Mesenchymal stem cell (in vitro differentiated cells and primary cell): ENCODE results near the gene TMEM72.

Experiments
- DNase-seq: peaks from one replicate; pipeline ENCODE4 v3.0.0-alpha.2; 2013
- H2AFZ ChIP-seq: one replicate; pipeline ENCODE4 v1.6.1; 2013; ENCODE audit warnings: low read depth, mild to moderate bottlenecking, control low read depth, inconsistent platforms, low read length, moderate library complexity
- H2AK5ac ChIP-seq: 2 replicates; pipeline ENCODE4 v1.6.1; 2013; ENCODE audit warnings: low read length, moderate library complexity, mild to moderate bottlenecking, inconsistent platforms; ENCODE audit not compliant: severe bottlenecking
- H2BK120ac ChIP-seq: one replicate; pipeline ENCODE4 v1.6.1; 2013; ENCODE audit warnings: low read depth, mild to moderate bottlenecking, inconsistent platforms, low read length, moderate library complexity
- H2BK12ac ChIP-seq, 2 experiments: one replicate each; pipeline ENCODE4 v1.6.1; 2013; ENCODE audit warnings: inconsistent platforms in 2 of 2, low read length in 2 of 2, mild to moderate bottlenecking in 2 of 2, moderate library complexity in 2 of 2, control low read depth in 1 of 2
- H2BK15ac ChIP-seq: one replicate; pipeline ENCODE4 v1.6.1; 2013; ENCODE audit warnings: mild to moderate bottlenecking, low read depth, inconsistent platforms; ENCODE audit not compliant: poor library complexity, severe bottlenecking
- H2BK5ac ChIP-seq: 2 replicates; pipeline ENCODE4 v1.6.1; 2013; ENCODE audit warnings: low read depth, mild to moderate bottlenecking, low read length, control low read depth, inconsistent platforms; ENCODE audit not compliant: poor library complexity, severe bottlenecking
- H3K14ac ChIP-seq, 2 experiments: one replicate each; pipeline ENCODE4 v1.6.1; 2013; ENCODE audit warnings: inconsistent platforms in 2 of 2, low read length in 2 of 2, control low read depth in 1 of 2, mild to moderate bottlenecking in 1 of 2, moderate library complexity in 1 of 2
- H3K18ac ChIP-seq, 2 experiments: one replicate each; pipeline ENCODE4 v1.6.1; 2013; ENCODE audit warnings: inconsistent platforms in 2 of 2, low read length in 2 of 2, control low read depth in 1 of 2, low read depth in 1 of 2, mild to moderate bottlenecking in 1 of 2
- H3K23ac ChIP-seq, 2 experiments: one replicate each; pipeline ENCODE4 v1.6.1; 2013; ENCODE audit warnings: inconsistent platforms in 2 of 2, low read length in 2 of 2, mild to moderate bottlenecking in 2 of 2, moderate library complexity in 2 of 2, control low read depth in 1 of 2
- H3K27ac ChIP-seq: 2 replicates; pipeline ENCODE4 v1.5.1; 2013; ENCODE audit warnings: mild to moderate bottlenecking, moderate library complexity, low read length, control low read depth, inconsistent platforms; ENCODE audit not compliant: poor library complexity, severe bottlenecking
- H3K27me3 ChIP-seq, 2 experiments: 2 replicates each; pipeline versions ENCODE4 v1.6.1 to v1.7.0; 2013; ENCODE audit warnings: low read length in 2 of 2, mild to moderate bottlenecking in 2 of 2, moderate library complexity in 2 of 2, control low read depth in 1 of 2, inconsistent platforms in 1 of 2; ENCODE audit not compliant: control insufficient read depth in 1 of 2, insufficient read depth in 1 of 2
- H3K36me3 ChIP-seq, 2 experiments: 2 replicates each; pipeline versions ENCODE4 v1.6.1 to v1.7.0; 2013; ENCODE audit warnings: low read length in 2 of 2, control low read depth in 1 of 2, inconsistent platforms in 1 of 2, low read depth in 1 of 2, mild to moderate bottlenecking in 1 of 2; ENCODE audit not compliant: insufficient read depth in 2 of 2, control insufficient read depth in 1 of 2
- H3K4ac ChIP-seq, 2 experiments: one replicate each; pipeline ENCODE4 v1.6.1; 2013; ENCODE audit warnings: inconsistent platforms in 2 of 2, low read length in 2 of 2, mild to moderate bottlenecking in 2 of 2, moderate library complexity in 2 of 2, control low read depth in 1 of 2, low read depth in 1 of 2
- H3K4me1 ChIP-seq: 2 replicates; pipeline ENCODE4 v1.6.1; 2013; ENCODE audit warnings: low read depth, low read length, control low read depth; ENCODE audit not compliant: control insufficient read depth, insufficient read depth
- H3K4me2 ChIP-seq: 2 replicates; pipeline ENCODE4 v1.6.1; 2013; ENCODE audit warnings: low read length, mild to moderate bottlenecking, inconsistent platforms; ENCODE audit not compliant: poor library complexity, severe bottlenecking
- H3K4me3 ChIP-seq, 2 experiments: 2 replicates each; pipeline versions ENCODE4 v1.5.1 to v1.7.0; 2013; ENCODE audit warnings: low read length in 2 of 2, mild to moderate bottlenecking in 2 of 2, control low read depth in 1 of 2, low read depth in 1 of 2; ENCODE audit not compliant: insufficient read depth in 1 of 2
- H3K79me1 ChIP-seq: replicated peaks from 2 replicates; pipeline ENCODE4 v1.6.1; 2013; ENCODE audit warnings: mild to moderate bottlenecking, control low read depth, low read length, inconsistent platforms; ENCODE audit not compliant: poor library complexity, severe bottlenecking
- H3K9ac ChIP-seq: 2 replicates; pipeline ENCODE4 v1.7.0; 2013; ENCODE audit warnings: mild to moderate bottlenecking, low read length, moderate library complexity
- H3K9me3 ChIP-seq: 2 replicates; pipeline ENCODE4 v1.7.0; 2013; ENCODE audit warnings: mild to moderate bottlenecking, low read length; ENCODE audit not compliant: control insufficient read depth
- H4K8ac ChIP-seq: one replicate; pipeline ENCODE4 v1.6.1; 2013; ENCODE audit warnings: inconsistent platforms, mild to moderate bottlenecking, low read length, moderate library complexity
- H4K91ac ChIP-seq: one replicate; pipeline ENCODE4 v1.6.1; 2013; ENCODE audit warnings: mild to moderate bottlenecking, low read length, inconsistent platforms
- WGBS: methylation state at CpG from one replicate; pipeline ENCODE4 v1.1.7; 2013; ENCODE audit warnings: mixed read lengths; 5-methylcytosine and 5-hydroxymethylcytosine counted together

The TMEM72 gene

DNA sequence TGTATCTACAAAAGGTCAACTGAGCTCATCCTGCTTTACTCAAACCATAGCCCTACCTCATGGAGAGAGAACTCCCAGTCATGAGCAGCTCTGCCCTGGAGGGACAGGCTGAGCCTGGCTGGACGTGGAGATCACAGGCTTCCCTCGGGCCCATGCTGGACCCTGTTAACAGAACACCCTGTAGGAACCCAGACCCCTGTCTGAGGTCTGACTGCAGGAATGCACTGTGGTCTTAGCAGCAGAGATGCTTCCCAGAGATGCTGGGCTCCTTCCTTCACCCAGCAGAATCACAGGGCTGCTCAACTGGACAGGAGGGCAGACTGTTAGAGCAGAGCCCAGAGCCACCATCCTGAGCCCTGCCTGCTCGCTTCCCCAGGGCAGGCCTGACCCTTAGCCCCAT lies 814 bp downstream of the TMEM72 start:
- Histone ChIP-seq H2BK120ac (no peak overlapping the region), H3K27me3 (peaks cover 30 to 69% of the 10 kb centered on the region in 2 experiments), H3K9ac (no peak overlapping the region), H3K4me2 (no peak overlapping the region), H3K36me3 (no peaks in the 10 kb centered on the region), H2BK15ac (peak overlapping the region; percentile 9), H3K14ac (no peak overlapping the region), H2BK5ac (no peak overlapping the region), H4K91ac (peak overlapping the region; percentile 35), H3K18ac (no peak overlapping the region), H3K27ac (no peak overlapping the region), H3K4ac (no peak overlapping the region), H3K4me3 (no peak overlapping the region), H3K23ac (no peak overlapping the region), H3K79me1 (no peaks in the 10 kb centered on the region), H2AK5ac (peak overlapping the region; percentile 27), H4K8ac (peak overlapping the region; percentile 78), H2BK12ac (peak overlapping the region; percentile 33 to 65), H3K4me1 (peaks cover 29% of the 10 kb centered on the region), H3K9me3 (peaks cover under 1% of the 10 kb centered on the region), H2AFZ (no peak overlapping the region)
- no peak for DNase-seq
- 85% methylated on average over 3 of the region's 3 CpGs for WGBS

DNA sequence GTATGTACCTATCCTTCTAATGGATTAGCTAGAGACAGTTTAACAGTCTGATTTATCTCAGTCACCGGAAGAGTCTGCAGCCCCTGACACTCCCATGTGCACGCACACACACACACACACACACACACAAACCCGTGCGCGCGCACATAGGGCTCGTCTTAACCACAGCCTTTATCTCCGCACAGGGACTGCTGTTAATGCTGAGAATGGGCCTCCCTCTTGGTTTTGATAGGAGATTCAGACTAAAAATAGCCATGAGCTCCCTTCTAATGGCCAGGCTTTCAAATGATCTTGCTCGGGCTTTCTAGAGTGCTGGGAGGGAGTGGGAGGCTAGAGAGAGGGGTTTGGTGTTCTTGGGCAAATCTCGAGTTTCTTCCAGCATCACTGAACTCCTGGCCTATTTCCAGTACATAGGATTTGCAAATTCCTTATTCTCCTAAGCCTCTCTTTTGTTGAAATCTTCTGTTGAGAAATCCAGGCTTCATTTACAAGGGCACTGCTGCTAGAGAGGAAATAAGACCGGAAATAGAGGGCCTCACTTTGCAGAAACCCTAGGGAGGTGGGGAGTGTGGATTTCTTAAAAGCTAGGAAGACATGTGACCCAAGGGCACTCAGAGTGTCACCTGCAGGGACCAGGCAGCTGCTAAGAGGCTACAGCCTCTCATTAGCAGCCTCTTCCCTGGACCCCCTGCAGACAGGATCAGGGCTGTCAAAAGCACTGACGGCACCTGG lies 2.4 kb downstream of the TMEM72 start:
- Histone ChIP-seq H3K27me3 (peaks cover 42 to 68% of the 10 kb centered on the region in 2 experiments), H3K9ac (no peak overlapping the region), H2BK5ac (no peak overlapping the region), H2AK5ac (no peak overlapping the region), H2BK12ac (peak overlapping the region in 1 of 2 experiments; percentile 51), H3K4me3 (no peak overlapping the region), H3K9me3 (peaks cover 6% of the 10 kb centered on the region), H4K8ac (peak overlapping the region; percentile 79), H3K36me3 (no peaks in the 10 kb centered on the region), H3K27ac (no peak overlapping the region), H4K91ac (peak overlapping the region; percentile 40), H3K79me1 (no peaks in the 10 kb centered on the region), H3K4me2 (no peak overlapping the region), H3K23ac (peak overlapping the region in 1 of 2 experiments; percentile 77), H2BK120ac (peak overlapping the region; percentile 36), H3K4ac (peak overlapping the region; percentile 32 to 41), H2AFZ (no peak overlapping the region), H3K4me1 (peaks cover 20% of the 10 kb centered on the region), H3K18ac (peak overlapping the region; percentile 33 to 54), H3K14ac (no peak overlapping the region), H2BK15ac (no peak overlapping the region)
- WGBS = 68% methylated on average over 11 of the region's 12 CpGs
- DNase-seq = peak; percentile 39

GRCh38 chr10:44914891-44915290 lies 3.8 kb downstream of the TMEM72 start:
- Histone ChIP-seq H3K4me2 (no peak overlapping the region), H3K14ac (no peak overlapping the region), H3K9me3 (peaks cover 6% of the 10 kb centered on the region), H3K27me3 (peaks cover 46 to 76% of the 10 kb centered on the region in 2 experiments), H3K18ac (no peak overlapping the region), H4K8ac (no peak overlapping the region), H3K4ac (no peak overlapping the region), H2BK5ac (no peak overlapping the region), H2BK12ac (peak overlapping the region; percentile 6 to 24), H3K9ac (no peak overlapping the region), H3K36me3 (no peaks in the 10 kb centered on the region), H2AK5ac (no peak overlapping the region), H4K91ac (no peak overlapping the region), H2AFZ (no peak overlapping the region), H3K79me1 (no peaks in the 10 kb centered on the region), H3K27ac (no peak overlapping the region), H2BK120ac (no peak overlapping the region), H3K4me1 (peaks cover 13% of the 10 kb centered on the region), H2BK15ac (no peak overlapping the region), H3K23ac (no peak overlapping the region), H3K4me3 (no peak overlapping the region)
- no peak for DNase-seq
- 88% methylated on average over 2 of the region's 2 CpGs for WGBS

GRCh38 chr10:44916429-44916828 lies 5.3 kb downstream of the TMEM72 start:
- H3K23ac ChIP-seq = no peak overlapping the region
- no peak overlapping the region for H3K4me3 ChIP-seq
- H2AK5ac ChIP-seq = no peak overlapping the region
- no peak overlapping the region for H4K91ac ChIP-seq
- H3K4me1 ChIP-seq = peaks cover 7% of the 10 kb centered on the region
- no peak overlapping the region for H3K4me2 ChIP-seq
- H3K14ac ChIP-seq = no peak overlapping the region
- no peak overlapping the region for H2BK15ac ChIP-seq
- no peaks in the 10 kb centered on the region for H3K36me3 ChIP-seq
- H3K18ac ChIP-seq = no peak overlapping the region
- H3K4ac ChIP-seq = no peak overlapping the region
- no peak overlapping the region for H4K8ac ChIP-seq
- no peak overlapping the region for H3K27ac ChIP-seq
- peaks cover 56 to 76% of the 10 kb centered on the region in 2 experiments for H3K27me3 ChIP-seq
- 69% methylated on average over 2 of the region's 2 CpGs for WGBS
- H3K9me3 ChIP-seq = peaks cover 6% of the 10 kb centered on the region
- H2BK12ac ChIP-seq = no peak overlapping the region
- H3K79me1 ChIP-seq = no peaks in the 10 kb centered on the region
- H2BK5ac ChIP-seq = no peak overlapping the region
- DNase-seq = no peak
- H3K9ac ChIP-seq = no peak overlapping the region
- no peak overlapping the region for H2BK120ac ChIP-seq
- no peak overlapping the region for H2AFZ ChIP-seq
